ENCODE results near the gene PCGF2. TPM values are rescaled to one million over a fixed set of nuclear protein-coding genes. Genes with fewer than 3 reads are reported as not detected.

Gene PCGF2
- polyA plus RNA-seq, 1 donor from 2014 or later = 11.7 TPM

DNA sequence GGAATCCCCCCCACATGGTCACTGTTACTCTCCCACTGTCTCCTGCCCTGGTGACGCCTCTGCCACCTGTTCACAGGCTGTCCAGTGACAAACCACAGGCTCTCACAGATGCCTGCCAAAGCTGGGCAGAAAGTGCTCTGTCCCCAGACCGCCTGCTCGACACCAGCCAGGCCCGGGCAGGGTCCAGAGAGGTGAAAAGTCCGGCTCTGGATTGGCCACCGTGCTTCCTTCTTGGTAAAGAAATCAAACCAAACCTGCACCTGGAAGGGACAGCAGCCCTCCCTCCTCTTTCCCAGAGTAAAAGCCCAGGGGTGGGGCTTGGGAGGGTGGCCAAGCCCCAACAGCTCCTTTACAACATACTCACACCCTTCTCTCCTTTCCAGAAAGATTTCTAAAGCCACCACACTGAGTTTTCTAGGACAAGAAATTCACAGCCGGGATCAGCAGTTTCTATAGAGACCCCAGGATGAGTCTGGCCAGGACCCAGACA is 6.2 kb downstream of the PCGF2 start:
- H3K9me2 ChIP-seq (ENCODE audit: insufficient read depth, low read length) = no peaks in the 10 kb centered on the region
- no peak overlapping the region for H2AFZ ChIP-seq (ENCODE audit: low read depth, low read length)
- TF ChIP-seq, protein P1, sequence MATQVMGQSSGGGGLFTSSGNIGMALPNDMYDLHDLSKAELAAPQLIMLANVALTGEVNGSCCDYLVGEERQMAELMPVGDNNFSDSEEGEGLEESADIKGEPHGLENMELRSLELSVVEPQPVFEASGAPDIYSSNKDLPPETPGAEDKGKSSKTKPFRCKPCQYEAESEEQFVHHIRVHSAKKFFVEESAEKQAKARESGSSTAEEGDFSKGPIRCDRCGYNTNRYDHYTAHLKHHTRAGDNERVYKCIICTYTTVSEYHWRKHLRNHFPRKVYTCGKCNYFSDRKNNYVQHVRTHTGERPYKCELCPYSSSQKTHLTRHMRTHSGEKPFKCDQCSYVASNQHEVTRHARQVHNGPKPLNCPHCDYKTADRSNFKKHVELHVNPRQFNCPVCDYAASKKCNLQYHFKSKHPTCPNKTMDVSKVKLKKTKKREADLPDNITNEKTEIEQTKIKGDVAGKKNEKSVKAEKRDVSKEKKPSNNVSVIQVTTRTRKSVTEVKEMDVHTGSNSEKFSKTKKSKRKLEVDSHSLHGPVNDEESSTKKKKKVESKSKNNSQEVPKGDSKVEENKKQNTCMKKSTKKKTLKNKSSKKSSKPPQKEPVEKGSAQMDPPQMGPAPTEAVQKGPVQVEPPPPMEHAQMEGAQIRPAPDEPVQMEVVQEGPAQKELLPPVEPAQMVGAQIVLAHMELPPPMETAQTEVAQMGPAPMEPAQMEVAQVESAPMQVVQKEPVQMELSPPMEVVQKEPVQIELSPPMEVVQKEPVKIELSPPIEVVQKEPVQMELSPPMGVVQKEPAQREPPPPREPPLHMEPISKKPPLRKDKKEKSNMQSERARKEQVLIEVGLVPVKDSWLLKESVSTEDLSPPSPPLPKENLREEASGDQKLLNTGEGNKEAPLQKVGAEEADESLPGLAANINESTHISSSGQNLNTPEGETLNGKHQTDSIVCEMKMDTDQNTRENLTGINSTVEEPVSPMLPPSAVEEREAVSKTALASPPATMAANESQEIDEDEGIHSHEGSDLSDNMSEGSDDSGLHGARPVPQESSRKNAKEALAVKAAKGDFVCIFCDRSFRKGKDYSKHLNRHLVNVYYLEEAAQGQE (IDR thresholded peaks at IDR 0.05; ENCODE audit: borderline replicate concordance) = no peak
- TF ChIP-seq SMC3 (conservative IDR thresholded peaks at IDR 0.05; ENCODE audit: poor library complexity) = no peak
- TF ChIP-seq, protein P2, sequence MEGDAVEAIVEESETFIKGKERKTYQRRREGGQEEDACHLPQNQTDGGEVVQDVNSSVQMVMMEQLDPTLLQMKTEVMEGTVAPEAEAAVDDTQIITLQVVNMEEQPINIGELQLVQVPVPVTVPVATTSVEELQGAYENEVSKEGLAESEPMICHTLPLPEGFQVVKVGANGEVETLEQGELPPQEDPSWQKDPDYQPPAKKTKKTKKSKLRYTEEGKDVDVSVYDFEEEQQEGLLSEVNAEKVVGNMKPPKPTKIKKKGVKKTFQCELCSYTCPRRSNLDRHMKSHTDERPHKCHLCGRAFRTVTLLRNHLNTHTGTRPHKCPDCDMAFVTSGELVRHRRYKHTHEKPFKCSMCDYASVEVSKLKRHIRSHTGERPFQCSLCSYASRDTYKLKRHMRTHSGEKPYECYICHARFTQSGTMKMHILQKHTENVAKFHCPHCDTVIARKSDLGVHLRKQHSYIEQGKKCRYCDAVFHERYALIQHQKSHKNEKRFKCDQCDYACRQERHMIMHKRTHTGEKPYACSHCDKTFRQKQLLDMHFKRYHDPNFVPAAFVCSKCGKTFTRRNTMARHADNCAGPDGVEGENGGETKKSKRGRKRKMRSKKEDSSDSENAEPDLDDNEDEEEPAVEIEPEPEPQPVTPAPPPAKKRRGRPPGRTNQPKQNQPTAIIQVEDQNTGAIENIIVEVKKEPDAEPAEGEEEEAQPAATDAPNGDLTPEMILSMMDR (IDR thresholded peaks at IDR 0.05; ENCODE audit: poor library complexity, severe bottlenecking) = no peak
- no peak for TF ChIP-seq EZH2 (IDR thresholded peaks at IDR 0.05; ENCODE audit: borderline replicate concordance, insufficient read depth, low read length, poor library complexity, severe bottlenecking)
- H3K9me3 ChIP-seq (ENCODE audit: low read length) = no peaks in the 10 kb centered on the region
- H3K4me3 ChIP-seq (ENCODE audit: low read length) = peak overlapping the region; percentile 62
- peak overlapping the region; percentile 59 for H3K9ac ChIP-seq (ENCODE audit: low read length)
- no peaks in the 10 kb centered on the region for H3K36me3 ChIP-seq (ENCODE audit: insufficient read depth, low read length)
- no peak overlapping the region for H3K4me2 ChIP-seq (ENCODE audit: low read length)
- H3F3A ChIP-seq (ENCODE audit: insufficient read depth, low read length, poor library complexity, severe bottlenecking) = no peaks in the 10 kb centered on the region
- H4K20me1 ChIP-seq (ENCODE audit: insufficient read depth) = peaks cover 23% of the 10 kb centered on the region
- H3K27me3 ChIP-seq (ENCODE audit: insufficient read depth, low read depth, low read length) = no peaks in the 10 kb centered on the region
- peak overlapping the region; percentile 24 for H3K27ac ChIP-seq (ENCODE audit: low read length)
- peaks cover 71% of the 10 kb centered on the region for H3K79me2 ChIP-seq (replicated peaks; ENCODE audit: insufficient read depth, low read length)

DNA sequence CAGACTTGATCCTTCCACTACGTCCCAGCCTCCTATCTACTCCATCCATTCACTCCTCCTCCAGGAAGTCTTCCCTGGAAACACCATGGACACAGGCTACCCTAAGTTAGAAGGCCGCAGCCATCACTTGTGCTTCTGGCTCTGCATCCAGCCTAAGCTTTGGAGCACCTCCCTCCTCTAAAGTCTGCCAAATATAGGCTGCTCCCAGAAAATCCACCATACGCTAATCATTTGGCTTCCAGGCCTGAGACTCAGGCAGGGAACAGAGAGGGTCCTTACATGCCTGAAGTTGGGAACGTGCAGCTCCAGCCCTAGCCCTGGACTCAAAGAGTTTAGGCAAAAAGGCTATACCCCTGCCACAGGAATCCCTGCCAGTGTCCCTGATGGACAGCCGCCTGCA is 6.7 kb downstream of the PCGF2 start:
- Histone ChIP-seq H3K79me2 (replicated peaks; ENCODE audit: insufficient read depth, low read length) (peaks cover 66% of the 10 kb centered on the region), H3K27ac (ENCODE audit: low read length) (no peak overlapping the region), H3K9me2 (ENCODE audit: insufficient read depth, low read length) (no peaks in the 10 kb centered on the region), H3K9me3 (ENCODE audit: low read length) (no peaks in the 10 kb centered on the region), H3K36me3 (ENCODE audit: insufficient read depth, low read length) (no peaks in the 10 kb centered on the region), H3K9ac (ENCODE audit: low read length) (peak overlapping the region; percentile 59), H3K27me3 (ENCODE audit: insufficient read depth, low read depth, low read length) (no peaks in the 10 kb centered on the region), H4K20me1 (ENCODE audit: insufficient read depth) (peaks cover 23% of the 10 kb centered on the region), H3F3A (ENCODE audit: insufficient read depth, low read length, poor library complexity, severe bottlenecking) (no peaks in the 10 kb centered on the region), H2AFZ (ENCODE audit: low read depth, low read length) (no peak overlapping the region), H3K4me3 (ENCODE audit: low read length) (peak overlapping the region; percentile 62), H3K4me2 (ENCODE audit: low read length) (no peak overlapping the region)
- TF ChIP-seq TAF1 (IDR thresholded peaks at IDR 0.05; ENCODE audit: low read depth) (no peak), EZH2 (IDR thresholded peaks at IDR 0.05; ENCODE audit: borderline replicate concordance, insufficient read depth, low read length, poor library complexity, severe bottlenecking) (no peak), MXI1 (conservative IDR thresholded peaks at IDR 0.05; ENCODE audit: poor library complexity, severe bottlenecking) (no peak), EP300 (conservative IDR thresholded peaks at IDR 0.05; ENCODE audit: poor library complexity, severe bottlenecking) (no peak), POLR2AphosphoS5 (IDR thresholded peaks at IDR 0.05) (no peak), SMC3 (conservative IDR thresholded peaks at IDR 0.05; ENCODE audit: poor library complexity) (no peak), RAD21 (conservative IDR thresholded peaks at IDR 0.05) (no peak)
- TF ChIP-seq, protein P1 (IDR thresholded peaks at IDR 0.05; ENCODE audit: borderline replicate concordance) = no peak
- TF ChIP-seq, protein P2 (IDR thresholded peaks at IDR 0.05; ENCODE audit: poor library complexity, severe bottlenecking) = no peak

Measured in neural cell (in vitro differentiated cells).